GM21529 (cell line): ENCODE results near the gene TEX44.

Experiments
- ATAC-seq: cut with Tn5 transposase; IDR thresholded peaks from one replicate; pipeline ENCODE4 v1.9.1; 2021; ENCODE audit not compliant: unreplicated experiment

Gene TEX44

DNA sequence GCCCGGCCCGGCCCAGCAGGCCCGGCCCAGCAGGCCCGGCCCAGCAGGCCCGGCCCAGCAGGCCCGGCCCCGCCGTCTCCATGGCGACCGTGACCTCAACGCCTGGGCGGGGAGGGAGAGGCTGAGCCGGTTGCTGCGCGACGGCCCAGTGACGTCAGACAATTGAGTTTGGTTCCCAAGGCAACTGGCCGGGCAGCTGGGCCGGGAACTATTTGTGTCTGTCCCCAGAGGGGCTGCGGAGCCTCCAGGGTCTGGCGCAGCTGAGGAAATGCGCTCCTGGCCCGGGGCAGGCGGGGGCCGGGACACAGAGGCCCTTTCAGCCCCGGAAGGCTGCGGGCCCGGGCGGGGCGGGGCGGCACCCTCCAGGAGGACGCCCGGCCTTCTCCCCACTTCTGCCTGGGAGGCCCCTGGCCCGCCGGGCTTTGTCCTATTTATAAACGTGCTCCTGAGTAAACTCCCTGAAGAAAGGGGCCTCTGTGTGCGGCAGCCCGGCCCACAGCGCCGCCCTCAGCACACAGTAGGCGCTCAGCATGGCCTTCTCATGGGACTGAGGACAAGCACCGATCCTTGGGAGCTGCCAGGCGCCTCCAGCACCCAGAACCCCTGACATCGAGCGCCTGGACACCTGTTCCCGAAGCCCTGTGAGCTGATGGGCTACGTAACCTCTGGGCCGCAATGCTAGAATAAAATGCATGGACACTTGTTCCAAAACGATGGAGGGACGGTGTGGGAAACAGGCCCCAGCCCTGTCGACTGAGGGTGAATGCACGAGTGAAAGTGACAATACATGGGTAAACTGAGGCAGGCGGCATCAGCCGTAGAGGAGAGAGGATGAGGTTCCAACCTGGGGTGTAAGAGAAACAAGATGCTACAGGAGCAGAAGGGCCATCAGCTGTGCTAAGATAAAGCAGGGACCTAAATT is 12.3 kb downstream of the TEX44 start:
- peak; percentile 83 for ATAC-seq

DNA sequence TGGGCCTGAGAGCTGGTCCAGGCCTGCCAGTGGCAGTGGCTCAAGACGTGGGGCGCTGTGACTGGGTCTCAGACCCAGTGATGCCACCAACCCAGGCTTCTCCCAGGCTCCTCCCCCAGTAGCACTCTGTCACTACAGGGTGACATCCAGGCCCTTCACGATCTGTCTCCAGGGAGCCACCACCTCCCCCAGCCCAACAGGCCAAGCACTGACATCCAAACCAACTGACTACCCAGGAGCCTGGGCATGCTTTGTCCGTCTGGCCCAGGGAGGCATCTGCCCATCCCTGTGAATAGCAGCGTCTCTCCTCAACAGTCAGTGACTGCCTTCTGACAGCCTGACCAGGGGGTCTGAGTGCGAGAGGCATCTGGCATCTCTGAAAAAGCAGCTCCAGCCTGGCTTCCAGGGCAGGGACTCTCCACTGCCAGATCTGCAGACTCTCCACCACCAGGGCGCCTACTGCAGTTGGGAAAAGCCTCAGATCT is 13.0 kb downstream of the TEX44 start:
- ATAC-seq: no peak

DNA sequence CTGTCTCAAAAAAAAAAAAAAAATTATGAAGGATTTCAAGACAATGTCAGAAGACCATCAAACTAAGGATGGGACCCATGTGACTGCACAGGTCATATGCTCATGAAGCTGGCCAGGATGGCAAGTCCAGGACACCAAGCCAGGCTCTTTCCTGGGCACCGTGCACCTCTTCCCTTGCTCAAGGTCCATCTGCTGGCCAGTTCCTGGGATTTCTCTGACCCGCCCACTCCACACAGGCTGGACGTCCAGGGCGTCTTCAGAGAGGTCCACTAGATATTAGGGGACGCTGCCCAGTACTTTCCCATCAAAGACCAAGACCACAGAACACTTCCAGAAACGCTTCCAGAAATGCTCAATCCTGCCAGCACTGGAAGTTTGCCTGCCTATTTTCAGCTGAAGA is 14.3 kb downstream of the TEX44 start:
- no peak for ATAC-seq

DNA sequence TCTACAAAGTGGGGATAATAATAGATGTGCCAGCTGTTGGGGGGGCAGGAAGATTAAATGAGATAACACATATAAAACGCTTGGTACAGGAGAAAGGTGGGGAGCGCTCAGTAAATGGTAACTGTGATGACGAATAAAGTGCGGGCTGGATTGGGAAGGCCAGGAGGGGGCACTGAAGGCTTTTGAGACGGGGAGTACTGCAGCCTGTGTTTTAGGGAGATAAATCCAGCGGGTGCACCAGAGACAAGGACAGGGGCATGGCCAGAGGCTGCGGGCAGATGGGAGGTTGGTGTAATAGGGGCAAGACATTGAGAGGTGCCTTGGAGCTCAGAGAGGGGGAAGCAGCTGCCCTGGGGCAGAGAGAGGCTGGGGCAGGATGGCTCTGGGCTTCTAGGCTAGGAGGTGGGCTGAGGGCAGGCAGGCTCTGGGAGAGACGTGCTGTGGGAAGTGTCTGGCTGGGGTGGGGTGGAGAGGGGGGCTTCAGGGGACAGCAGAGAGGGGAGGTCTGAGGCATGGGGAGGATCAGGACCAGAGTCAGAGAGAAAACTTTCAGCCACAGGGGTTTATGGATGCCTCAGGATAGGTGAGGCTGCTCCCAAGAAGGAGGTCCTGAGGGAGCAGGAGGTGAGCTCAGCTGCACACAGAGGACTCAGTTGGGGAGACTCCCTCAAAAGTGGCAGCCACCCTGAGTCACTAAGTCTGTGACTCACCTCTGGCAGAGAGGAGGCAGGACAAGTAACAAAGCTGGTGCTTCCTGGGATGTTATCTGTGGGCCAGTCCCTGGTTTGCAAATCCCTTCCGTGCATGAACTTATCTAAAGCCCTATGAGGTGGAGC is 18.8 kb downstream of the TEX44 start:
- ATAC-seq: no peak

DNA sequence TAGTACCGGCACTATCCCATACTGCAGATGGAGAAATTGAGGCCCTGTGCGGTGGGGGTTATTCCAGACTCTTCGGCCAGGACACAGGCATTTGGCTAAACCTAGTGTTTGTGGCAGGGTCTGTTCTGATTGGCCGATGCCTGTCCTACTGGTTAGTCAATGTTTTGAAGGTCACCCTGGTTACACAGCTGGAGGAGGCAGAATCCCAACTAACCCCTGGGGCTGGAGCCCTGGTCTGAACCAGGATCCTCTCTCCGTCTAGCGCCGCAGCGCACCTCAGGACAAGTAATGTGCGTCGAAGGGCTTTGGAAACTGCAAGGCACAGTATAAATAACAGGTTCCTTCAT is 19.4 kb downstream of the TEX44 start:
- ATAC-seq: no peak

DNA sequence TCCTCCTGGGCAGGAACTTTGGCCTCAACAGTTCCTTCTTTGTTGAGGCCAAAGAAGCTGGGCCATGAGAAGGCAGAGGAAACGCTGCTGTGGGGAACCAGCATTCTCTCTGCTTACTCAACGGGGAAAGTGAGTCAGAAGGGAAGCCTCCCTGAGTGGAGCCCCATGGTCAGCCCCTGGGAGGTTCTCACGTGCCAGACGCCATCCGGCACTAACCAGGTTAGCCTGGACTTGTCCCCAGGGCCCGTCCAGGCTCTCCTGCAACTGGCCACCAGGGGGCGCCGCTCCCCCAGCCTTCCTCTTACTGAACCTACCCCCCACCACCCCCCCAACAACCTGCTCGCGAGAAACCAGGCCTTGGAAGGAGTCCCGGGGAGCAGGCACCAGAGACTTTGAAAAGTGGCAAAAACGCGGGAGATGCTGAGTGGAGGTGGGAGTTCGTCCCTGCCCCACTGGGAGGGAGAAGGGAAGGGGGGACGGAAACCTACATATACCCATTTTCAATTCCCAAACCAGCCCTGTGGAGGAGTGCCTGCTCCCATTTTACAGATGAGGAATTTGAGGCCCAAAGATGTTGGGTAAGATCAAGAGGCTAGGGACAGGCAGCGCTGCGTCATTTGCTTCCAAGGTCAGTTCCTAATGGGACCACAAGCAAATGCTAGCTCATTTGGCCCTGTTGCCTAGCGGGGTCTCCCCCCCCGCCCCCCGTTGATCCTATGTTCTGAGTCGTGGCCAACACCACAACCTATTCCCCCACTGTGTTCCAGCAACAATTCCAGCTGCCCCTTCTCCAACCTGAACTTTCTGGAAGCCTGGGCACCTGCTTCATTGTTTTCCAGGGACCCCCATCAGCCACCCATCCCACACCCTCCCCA is 20.0 kb downstream of the TEX44 start:
- ATAC-seq: peak; percentile 34

DNA sequence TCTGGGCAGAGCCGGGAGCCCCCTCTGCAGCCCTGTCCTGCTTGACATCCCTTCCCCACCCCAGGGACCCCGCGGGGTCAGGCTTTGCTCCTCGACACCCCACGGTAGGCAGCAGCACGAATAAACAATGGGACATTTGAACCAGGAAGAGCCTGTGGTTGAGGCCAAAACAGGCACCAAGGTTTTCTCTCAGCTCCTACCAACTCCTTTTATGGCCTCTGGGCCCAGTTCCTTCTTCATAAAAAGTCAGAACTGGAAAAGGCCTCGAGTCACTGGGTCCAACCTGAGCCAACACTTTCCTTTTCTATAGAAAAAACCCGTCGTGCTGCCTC is 20.6 kb downstream of the TEX44 start:
- no peak for ATAC-seq

DNA sequence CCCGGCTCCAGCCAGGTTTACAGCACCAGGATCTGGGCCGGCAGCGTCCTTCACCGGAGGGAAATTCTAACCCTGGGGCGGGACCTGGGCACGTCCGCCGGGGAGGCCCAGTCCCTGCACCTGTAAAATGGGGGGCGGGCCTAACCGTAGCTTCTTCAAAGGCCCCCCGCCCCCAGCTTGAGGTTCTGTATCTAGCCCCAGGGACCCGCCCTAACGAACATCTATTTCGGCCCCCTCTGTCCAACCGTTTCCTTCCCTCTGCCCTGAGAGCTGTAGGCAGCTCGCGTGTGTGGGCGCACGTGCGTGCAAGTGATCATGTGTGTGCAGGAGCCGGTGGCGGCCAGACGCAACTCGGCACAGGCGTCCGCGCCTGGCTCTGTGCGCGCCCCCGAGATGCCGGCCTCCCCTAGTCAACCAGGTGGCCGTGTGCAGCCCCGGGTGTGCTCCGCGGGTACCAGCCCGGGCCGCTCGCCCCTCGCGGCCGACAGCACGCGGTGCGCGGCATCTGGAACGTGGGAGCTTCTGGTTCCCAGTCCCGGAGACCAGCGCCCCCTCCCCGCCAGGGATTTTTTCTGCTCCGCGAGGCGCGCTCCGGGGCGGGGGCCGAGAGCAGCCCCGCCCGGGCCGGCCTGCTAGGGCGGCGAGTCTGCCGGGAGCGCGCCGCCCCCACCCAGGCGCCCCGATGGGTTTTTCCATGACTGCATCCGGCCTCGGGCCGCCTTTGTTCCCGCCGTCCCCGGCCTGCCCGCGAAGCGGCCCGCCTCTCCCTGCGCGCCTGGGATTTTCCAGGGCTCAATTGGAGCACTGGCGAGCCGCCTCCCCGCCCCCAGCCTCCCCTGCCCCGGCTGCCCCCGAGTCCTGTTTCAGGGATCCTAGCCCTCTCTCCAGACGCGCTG is 21.2 kb downstream of the TEX44 start:
- peak; percentile 68 for ATAC-seq

DNA sequence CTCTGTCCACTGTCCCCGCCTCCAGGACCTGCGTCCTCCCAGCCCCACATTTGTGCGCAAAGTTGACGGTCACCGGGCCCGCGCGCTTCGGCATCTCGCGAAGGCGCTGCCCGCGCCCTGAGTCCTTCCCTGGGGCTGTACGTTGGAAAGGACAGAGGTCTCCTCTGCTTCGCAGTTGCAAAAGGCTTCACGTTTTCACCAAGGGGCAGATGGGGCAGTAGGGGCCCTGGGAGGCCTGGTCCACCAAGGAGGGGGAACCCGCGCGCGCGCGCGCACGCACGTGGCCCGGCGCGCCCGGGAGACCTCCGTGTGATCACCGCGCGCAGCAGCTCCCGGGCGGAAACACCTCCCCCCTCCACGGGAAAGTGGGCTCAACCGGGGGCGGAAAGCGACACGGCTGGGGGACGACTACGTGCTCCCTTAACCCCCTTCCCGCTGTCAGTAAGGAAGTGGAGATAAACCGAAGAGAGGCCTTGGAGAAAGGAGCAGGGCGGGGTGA is 21.9 kb downstream of the TEX44 start:
- ATAC-seq: peak; percentile 6

DNA sequence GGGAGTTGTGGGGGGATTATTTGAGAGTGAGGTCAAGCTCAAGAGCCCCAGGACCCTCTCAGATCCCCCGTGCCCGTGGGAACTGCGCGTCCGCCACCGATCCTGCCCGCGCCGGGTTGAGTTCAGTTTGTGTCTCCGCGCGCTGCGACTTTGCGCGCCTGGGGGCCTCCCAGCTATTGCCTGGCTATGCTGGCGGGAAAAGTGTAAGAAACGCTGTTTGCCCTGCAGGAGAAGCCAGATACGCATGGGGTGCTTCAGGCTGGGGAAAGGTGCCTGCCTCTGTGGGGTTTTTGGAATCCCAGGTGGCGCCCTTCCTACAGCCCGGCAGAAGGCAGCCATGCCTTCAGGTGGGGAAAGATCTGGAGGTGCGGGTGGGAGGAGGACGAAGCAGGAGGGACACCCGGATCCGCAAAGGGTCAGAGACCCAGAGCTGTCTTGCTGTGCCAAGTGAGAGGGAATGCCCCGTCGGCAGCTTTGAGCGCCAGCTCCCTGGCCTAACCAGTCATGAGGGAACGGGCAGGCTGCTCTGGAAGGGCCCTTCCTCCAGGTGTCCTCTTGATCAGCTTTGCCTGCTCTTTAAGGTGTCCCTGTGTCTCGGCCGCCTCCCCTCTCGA is 22.5 kb downstream of the TEX44 start:
- ATAC-seq: no peak

DNA sequence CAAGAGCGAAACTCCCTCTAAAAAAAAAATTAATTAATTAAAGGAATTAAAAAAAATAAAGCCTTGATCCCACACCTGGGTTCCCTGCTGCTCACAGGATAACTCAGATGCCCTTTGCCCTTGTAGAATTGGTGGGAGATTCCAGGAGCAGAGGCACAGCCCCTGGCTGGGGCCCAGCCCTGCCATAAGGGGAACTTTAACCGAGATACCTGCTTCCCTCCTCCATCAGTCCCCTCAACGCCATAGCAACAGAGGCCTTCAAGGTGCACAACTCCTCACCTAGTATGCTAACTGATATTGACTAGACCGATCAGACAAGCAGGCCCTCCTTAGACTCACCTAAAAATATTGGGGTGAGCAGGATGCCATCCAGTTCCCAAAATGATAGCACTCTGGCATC is 23.6 kb downstream of the TEX44 start:
- ATAC-seq: no peak

DNA sequence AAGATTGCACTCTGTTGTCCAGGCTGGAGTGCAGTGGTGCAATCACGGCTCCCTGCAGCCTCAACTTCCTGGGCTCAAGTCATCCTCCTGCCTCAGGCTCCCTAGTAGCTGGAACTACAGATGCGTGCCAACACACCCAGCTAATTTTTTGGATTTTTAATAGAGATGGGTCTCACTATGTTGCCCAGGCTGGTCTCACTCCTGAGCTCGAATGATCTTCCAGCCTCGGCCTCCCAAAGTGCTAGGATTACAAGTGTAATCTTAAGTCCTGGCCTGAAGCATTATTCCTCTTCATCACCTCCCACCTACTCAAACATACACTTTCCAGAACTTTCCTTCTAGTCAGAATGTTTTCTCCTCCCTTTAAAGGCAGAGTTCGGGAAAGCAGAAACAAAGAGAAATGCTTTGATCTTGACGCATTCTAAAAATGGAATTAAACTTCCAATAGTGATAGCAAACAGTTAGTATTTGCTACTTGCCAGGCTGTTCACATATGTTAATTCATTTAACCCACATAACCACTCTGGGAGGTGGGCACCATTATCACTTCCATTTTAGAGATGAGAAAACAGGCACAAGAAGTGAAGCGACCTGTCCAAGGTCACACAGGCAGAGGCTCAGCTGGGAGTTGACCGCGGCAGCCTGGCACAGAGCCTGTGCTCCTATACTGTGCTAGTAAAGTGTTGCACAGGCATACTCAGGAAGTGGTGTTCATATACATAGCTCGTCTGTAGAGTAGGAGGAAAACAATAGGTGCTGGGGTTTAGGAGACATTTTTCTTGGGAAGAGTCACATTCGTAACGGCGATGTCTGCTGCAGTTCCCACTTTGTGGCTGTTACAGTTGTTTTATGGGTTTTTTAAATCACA is 24.6 kb downstream of the TEX44 start:
- no peak for ATAC-seq

DNA sequence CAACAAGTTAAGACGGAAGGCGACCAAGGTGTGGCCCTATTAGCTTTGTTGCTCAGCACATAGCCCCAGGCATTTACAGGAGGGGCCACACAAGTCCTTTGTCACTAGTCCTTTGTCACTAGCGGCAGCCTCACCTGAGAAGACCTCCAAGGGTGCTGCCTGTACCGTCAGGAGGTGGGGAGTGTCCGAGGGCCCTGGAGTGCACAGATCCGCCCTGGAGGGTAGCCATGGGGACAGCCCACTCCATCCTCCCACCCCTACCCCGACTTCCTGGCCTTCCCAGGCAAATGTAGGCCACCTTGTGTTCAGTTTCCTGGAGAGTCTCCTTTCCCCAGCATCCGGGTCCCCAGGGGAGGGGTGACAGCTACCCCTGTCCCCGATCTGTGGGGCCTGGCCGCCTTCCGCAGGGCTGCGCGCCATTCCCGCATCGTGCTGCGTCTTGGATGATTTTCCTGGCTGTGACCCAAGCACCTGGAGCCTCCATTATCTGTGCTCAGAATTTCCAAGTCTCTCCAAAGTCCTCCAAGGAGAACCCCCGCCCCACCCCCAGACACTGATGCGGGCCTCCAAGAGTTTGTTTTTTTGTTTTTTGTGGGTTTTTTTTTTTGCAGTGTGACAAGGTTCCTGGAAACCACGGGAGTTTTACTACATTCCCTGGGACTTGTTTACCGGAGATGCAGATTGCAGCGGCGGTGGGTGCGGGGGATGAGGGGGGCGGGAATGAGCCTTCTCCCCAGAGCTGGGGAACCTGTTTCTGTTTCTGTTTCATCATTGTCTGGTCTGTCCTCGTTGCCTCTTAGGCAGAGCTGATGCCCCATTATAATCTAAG is 28.6 kb downstream of the TEX44 start:
- ATAC-seq: no peak

DNA sequence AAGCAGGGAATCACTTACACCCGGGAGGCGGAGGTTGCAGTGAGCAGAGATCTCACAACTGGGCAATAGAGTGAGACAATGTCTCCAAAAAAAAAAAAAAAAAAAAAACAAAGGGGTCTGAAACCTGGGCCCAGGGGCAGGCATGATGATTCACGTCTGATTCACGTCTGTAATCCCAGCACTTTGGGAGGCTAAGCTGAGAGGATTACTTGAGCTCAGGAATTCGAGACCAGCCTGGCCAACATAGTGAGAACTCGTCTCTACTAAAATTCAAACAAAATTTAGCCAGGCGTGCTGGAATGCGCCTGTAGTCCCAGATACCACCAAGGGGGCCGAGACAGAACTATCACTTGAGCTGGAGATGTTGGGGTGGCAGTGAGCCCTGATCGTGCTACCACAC is 30.3 kb downstream of the TEX44 start:
- ATAC-seq: no peak

DNA sequence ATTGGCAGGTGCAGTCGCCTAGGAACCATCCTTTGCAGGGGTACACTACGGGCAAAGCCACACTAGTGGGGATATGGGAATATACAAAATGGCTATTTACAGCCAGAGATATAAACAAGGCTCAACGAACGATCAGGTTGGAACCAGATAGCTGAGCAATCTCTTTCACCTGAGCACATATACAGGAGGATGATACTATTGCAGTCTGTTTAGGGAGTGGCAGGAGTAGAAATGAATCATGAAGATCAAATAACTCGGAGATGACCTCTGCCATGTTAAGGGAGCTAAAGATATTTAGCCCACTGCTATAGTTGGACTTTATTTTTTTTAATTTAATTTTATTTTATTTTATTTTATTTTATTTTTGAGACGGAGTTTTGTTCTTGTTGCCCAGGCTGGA is 33.8 kb downstream of the TEX44 start:
- ATAC-seq: no peak

DNA sequence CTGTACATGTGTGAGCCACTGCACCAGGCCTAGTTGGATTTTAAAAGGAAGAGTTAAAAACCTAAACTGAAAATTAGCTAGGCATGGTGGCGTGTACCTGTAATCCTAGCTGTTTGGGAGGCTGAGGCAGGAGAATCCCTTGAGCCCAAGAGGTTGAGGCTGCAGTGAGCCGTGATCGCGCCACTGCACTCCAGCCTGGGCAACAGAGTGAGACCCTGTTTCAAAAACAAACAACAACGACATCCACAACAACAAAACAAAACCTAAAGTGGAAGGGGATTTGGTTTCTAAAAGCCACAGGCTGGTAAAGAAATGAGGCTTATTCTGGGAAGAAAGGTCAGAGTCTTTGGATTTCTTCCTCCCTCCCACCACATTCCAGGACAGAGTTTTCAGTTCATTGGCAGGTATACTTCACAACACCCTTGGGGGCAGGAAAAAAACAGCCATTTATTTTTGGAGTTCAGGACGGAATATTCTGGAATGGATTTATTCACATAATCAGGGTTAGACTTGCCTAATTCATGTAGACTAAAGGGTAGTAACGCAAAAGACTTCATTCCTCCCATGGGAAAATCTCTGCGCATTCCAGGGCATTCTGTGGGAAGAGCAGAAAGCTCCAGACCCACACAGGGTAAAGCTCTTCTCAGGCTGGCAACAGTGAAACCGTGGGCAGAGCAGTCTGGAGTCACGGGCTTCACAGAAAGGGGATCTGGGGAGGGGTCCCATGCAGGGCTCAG is 34.9 kb downstream of the TEX44 start:
- no peak for ATAC-seq

DNA sequence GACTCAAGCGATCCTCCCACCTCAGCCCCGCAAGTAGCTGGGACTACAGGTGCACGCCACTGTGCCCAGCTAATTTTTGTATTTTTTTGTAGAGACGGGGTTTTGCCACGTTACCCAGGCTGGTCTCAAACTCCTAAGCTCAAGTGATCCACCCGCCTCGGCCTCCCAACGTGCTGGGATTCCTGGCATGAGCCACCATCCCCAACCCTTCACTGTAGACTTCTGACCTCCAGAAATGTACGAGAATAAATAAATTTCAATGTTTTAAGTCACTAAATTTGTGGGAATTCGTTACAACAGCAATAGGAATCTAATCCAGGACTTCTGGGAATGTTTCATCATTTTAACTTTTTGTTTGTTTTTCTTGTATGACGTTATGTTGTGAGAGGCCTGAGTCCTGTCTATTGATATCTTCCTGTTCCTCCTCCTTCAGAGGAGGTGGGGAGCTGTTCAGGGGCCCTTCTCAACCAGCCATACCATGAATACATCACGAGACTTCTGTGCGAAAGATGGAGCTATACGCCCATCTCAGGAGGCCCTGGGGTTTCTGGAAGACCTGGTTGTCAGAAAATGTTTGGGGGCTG is 40.0 kb downstream of the TEX44 start:
- ATAC-seq: no peak
